ENCODE measurements around the gene RAP1GAP2.
"Not testable (repeated sequence)": the region's sequence is repeated elsewhere in the genome, so short reads cannot be mapped to it uniquely, and the experiment has no call there.

RAP1GAP2 gene

DNA sequence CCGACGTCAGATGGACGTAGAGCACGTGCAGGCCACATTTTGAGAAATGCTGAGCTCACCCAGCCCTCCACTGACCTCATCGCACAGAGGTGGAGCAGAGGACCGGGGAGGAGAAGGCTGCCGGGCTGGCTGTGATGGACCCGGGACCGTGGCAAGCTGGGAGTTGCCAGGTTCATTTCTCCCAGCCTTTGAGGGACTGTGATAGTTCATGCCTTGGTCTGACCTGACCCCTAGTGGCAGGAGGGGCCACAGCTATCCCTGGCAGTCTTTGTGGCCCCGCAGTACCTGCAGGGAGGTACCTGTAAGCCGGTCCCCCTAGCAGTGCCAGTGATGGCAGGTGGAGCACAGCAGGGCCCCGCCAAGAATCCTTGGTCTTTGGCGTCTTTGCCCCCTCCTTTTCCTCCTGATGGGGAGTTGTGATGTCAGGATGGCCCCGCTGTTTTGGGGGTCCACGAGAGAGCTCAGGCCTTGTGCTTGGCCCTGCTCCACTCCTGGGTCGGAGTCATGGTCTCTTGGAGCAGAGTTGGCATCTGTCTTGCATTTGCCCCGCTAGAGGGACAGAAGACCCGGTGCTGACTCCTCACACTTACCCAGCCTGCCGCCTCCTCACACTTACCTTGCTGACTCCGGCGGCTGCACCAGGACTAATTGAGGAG is 216.8 kb downstream of the RAP1GAP2 start:
- H3K4me3 ChIP-seq (ENCODE audit: low read depth, low read length) = no peak overlapping the region

DNA sequence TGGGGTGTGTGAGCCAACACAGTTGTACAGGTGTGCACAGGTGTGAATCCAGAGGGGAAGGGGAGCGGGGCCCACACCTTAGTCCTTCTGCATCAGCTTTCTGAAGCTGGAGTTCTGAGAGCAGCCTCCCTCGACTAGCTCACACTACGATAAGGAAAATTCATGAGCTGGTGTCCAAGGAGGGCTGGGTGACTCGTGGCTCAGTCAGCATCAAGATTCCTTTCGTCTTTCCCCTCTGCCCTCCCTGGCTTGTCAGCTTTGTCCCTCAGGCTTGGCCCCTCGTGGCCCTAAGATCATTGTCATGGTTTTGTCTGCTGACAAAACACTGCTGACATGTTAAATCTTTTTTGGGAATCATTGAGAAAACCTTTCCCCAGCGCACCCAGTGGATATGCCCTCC is 219.7 kb downstream of the RAP1GAP2 start:
- H3K4me3 ChIP-seq (ENCODE audit: low read depth, low read length) = no peak overlapping the region

DNA sequence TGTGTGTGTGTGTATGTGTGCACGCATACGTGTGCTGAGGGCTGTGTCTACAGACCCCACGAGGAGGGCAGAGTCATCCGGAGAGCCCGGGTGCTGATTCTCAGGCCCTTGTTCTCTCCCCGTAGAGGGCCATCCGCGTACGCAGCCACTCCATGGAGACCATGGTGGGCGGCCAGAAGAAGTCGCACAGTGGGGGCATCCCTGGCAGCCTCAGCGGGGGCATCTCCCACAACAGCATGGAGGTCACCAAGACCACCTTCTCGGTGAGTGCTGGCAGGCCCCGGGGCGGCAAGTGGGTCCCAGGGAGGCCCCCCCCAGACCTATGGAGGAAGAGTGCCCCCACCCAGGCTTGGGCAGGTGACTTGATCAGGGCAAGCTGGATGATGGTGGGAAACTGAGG is 221.7 kb downstream of the RAP1GAP2 start:
- H3K4me3 ChIP-seq (ENCODE audit: low read depth, low read length) = no peak overlapping the region

DNA sequence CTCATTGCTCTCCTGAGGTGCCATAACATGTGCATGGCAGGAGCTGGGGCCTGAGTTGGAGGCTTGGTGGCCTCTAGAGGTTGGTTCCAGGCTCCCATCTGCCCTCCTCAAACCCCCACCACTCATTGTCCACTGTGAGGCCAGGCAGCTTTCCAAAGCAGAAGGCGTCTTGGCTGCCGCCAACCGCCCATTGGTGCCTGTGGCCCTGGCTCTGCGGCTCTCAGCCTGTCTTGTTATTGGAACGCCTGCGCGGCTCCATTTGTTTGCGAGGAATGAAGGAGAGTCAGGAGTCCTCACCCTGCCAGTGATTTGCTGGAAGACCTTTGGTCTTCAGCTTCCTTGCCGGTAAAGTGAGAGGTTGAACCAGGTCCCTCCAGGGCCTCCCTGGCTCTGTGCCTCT is 223.5 kb downstream of the RAP1GAP2 start:
- no peak overlapping the region for H3K4me3 ChIP-seq (ENCODE audit: low read depth, low read length)

DNA sequence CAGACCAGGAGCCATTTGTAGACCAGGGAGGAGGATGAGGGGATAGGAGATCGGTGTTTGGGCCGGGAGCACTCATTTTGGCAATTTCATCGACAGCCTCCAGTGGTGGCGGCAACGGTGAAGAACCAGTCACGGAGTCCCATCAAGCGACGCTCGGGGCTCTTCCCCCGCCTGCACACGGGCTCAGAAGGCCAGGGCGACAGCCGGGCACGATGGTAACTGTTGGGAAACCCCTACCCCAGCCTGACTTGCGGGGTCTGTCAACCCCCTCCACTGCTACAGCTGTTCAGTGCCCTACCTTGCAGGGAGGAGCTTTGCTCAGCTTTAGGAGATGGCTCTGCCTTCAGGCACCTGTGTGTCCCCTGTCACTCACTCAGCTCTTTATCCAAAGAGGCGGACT is 224.1 kb downstream of the RAP1GAP2 start:
- H3K4me3 ChIP-seq (ENCODE audit: low read depth, low read length) = no peak overlapping the region

DNA sequence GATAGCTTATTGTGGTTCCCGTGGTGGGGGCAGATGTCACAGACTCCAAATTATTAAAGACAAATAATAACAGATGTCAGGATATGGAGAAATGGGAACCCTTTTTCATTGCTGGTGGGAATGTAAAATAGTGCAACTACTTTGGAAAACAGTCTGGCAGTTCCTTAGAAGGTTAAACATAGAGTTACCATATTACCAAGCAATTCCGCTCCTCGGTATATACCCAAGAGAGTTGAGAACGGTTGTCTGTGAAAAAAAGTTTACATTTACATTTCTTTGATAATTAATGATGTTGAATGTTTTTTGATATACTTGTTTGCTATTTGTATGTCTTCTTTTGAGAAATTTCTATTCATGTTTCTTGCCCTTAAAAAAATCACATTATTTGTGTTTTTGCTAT is 226.0 kb downstream of the RAP1GAP2 start:
- H3K4me3 ChIP-seq (ENCODE audit: low read depth, low read length) = no peak overlapping the region

DNA sequence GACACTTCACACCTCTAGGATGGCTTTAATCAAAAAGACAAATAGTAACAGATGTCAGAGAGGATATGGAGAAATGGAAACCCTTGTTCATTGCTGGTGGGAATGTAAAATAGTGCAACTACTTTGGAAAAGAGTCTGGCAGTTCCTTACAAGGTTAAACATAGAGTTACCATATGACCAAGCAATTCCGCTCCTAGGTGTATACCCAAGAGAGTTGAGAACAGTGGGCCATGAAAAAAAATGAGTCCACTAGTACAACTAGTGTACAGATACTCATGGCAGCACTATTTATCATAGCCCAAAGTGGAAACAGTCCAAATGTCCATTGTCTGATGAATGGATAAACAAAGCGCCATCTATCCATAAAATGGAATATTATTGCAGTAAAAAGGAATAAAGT is 228.1 kb downstream of the RAP1GAP2 start:
- no peak overlapping the region for H3K4me3 ChIP-seq (ENCODE audit: low read depth, low read length)

DNA sequence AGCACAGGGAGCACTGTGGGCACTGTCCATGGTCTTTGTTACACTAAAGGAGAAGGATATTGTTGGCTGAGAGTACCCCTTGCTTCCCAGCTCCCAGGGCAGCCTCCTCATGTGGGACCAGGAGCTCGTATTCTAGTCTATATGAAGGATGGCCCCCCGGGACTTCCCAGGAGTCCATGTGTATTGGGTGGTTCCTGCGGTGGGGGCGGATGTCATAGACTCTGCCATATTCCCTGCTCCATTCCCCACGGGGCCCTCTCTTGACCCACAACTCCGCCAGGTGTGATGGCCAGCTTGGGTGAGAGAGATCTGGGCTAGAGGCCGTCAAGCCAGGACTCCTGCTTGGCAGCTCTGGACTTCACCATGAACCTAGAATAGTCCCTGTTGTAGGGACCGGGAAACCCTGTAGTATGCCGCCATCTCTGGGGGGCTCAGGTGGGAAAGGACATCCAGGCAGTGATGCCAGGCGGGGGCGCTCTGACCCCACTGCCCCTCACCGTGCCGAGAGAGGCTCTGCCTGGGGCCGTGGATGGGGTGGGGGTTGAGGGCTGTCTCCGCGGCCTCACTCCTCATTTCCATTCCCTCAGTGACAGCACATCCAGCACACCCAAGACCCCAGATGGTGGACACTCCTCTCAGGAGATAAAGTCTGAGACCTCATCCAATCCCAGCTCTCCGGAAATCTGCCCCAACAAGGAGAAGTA is 229.3 kb downstream of the RAP1GAP2 start:
- no peak overlapping the region for H3K4me3 ChIP-seq (ENCODE audit: low read depth, low read length)

DNA sequence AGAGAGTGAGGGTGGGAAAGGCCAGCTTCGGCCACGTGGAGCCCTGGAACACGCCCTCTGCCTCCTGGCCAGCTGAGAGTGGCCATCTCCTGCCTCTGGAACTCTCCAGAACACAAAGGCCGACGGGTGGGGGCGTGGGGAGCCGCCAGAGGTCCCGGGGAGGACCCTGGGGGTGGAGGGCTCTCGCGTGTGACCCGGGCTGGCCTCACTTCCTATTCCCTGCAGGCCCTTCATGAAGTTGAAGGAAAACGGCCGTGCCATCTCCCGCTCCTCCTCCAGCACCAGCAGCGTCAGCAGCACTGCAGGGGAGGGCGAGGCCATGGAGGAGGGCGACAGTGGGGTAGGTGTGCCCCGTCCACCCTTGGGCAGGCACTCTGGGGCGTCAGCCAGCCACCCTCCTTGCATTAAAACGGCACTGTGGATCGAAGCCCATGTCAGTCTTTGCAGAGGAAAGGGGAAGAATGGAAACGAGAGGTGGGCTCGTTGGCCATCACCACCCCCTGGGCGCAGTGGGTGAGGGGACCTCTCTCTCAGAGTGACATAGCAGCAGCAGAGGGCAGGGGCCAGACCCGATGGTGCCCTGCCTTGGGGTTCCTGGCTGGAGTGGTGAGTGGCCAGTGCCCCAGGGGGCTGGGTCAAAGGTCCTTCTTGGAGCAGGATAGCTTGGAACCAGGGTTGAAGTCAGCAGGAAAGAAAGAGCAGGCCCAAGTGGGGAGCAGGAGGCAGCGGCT is 230.1 kb downstream of the RAP1GAP2 start:
- no peak overlapping the region for H3K4me3 ChIP-seq (ENCODE audit: low read depth, low read length)

DNA sequence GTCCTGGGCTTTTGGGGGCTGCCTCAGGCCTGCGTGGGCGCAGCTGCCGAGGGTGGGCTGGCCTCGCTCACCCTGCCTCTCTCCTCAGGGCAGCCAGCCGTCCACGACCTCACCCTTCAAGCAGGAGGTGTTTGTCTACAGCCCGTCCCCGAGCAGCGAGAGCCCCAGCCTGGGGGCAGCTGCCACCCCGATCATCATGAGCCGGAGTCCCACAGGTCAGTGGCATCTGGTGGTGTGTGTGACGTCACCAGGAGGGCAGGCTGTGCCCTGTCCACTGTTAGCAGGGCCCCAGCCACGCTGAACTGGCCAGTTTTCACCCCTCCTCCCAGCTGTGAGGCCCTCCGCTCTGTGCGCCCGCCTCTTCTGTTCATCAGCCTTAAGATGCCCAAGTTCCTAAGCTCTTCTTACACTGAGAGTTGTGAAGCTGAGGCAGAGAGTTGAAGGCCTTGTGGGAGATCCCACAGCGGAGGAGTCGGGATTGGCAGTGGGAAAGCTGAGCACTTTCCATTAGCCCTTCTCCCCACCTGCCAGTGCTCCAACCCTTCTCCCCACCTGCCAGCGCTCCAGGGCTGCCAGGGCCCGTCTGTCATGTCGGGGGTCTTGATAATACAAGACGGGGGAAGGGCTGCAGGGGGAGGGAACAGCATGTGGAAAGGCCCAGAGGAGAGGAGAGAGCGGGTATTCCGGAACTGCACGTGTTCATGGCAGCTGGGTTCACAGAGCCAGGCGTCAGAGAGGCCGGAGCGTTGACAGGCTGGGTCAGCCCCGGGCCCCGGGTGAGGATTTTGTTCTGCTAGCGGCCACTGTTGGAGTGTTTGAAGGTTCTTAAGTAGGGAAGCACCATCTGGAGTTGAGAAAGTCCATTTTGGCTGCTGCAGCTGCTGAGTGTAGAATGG is 230.9 kb downstream of the RAP1GAP2 start:
- no peak overlapping the region for H3K4me3 ChIP-seq (ENCODE audit: low read depth, low read length)

DNA sequence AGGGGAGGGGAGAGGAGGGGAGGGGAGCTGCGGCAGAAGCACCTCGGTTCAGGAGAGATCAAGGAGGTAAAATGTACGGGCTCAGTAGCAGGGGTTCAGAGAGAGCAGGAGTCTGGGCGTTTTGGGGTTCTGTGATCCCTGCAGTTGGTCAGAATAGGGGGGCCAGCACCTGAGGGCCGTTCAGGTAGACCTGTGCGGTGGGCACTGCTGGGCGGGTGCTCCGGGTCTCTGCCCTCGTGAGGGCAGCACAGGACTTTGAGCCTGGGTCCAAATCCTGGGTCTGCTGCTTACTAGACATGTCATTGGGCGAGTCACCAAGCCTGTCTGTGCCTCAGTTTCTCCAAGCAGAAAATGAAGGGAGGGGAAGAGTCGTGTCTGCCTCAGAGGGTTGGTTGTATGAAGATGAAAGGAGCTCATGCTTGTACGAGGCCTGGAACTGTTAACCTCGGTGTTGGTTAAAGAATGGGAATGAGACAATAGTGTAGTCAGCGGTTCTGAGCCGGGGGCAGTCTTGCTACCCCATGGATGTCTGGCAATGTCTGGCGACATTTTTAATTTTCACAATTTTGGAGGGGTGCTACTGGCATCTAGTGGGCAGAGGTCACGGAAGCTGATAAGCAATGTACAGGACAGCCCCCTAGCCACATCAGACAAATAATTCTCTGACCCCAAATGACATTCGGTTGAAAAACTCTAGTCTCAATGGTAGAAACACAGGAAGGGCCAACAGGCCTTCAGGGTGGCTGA is 231.7 kb downstream of the RAP1GAP2 start:
- no peak overlapping the region for H3K4me3 ChIP-seq (ENCODE audit: low read depth, low read length)

DNA sequence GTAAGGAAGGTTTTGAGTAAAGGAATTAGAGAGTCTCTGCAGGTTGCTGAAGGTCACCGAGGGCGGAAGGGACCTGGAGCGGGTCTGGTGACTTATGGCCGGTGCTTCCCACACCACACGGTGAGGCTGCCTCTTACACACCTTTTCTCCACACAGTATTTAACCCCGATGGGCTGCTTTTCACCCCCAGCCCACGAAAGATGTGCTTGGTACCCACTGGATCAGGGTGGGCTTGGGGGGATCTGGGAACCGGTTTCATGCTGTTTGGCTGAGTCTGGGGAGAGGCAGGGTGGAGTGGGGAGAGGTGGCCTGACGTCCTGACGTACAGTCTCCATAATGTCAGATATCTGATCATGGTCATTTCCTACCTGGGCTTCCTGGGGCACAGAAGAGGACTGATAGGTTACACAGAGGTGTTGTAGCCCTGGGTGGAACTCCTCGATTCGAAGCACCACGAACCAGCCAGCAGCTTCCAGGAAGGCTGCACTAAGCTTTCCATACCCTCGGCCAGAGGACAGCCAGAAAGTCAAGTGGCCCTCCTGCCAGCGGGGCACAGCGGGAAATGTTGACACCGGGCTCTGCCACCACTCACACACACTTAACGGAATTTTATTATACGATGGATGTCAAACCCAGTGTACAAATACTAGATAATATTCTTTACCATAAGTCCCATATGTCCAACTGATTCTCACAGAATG is 233.1 kb downstream of the RAP1GAP2 start:
- no peak overlapping the region for H3K4me3 ChIP-seq (ENCODE audit: low read depth, low read length)

DNA sequence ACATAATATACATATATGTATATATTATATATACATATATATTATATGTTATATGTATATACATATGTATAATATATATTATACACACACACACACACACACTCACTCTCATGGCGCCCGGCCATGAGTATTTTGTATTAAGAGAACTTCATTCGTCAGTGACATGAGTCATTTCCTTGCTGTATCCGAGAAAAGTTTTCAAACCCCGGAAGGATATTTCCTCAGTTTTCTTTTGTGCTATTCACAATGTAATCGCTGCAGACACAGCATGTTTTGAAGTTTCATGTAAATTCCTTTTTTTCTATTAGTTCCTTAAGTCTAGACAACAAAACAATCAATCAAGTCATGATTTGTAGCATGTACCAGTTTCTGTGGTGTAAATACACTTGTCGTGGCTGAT is 233.9 kb downstream of the RAP1GAP2 start:
- H3K4me3 ChIP-seq (ENCODE audit: low read depth, low read length) = no peak overlapping the region

DNA sequence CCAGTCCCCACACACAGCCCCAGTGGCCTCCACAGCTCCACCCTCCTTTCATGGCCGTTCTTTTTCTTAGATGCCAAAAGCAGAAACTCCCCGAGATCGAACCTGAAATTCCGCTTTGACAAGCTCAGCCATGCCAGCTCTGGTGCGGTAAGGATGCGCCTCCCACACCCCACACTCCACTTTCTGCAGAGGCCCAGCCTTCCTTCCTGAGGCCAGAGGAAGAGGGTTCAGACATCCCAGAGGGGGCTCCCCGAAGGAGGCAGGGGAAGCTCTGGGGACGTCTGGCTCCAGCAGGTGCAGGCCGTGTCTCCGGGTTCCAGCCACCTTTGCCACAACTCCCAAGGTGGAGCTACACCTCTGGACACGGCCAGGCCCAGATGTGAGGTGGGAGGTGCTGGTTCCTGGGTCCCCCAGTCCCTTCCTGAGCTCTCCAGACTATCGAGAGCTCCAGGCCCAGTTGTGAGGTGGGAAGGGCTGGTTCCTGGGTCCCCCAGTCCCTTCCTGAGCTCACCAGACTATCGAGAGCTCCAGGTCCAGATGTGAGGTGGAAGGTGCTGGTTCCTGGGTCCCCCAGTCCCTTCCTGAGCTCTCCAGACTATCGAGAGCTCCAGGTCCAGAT is 234.7 kb downstream of the RAP1GAP2 start:
- not testable (repeated sequence) for H3K4me3 ChIP-seq (ENCODE audit: low read depth, low read length)

DNA sequence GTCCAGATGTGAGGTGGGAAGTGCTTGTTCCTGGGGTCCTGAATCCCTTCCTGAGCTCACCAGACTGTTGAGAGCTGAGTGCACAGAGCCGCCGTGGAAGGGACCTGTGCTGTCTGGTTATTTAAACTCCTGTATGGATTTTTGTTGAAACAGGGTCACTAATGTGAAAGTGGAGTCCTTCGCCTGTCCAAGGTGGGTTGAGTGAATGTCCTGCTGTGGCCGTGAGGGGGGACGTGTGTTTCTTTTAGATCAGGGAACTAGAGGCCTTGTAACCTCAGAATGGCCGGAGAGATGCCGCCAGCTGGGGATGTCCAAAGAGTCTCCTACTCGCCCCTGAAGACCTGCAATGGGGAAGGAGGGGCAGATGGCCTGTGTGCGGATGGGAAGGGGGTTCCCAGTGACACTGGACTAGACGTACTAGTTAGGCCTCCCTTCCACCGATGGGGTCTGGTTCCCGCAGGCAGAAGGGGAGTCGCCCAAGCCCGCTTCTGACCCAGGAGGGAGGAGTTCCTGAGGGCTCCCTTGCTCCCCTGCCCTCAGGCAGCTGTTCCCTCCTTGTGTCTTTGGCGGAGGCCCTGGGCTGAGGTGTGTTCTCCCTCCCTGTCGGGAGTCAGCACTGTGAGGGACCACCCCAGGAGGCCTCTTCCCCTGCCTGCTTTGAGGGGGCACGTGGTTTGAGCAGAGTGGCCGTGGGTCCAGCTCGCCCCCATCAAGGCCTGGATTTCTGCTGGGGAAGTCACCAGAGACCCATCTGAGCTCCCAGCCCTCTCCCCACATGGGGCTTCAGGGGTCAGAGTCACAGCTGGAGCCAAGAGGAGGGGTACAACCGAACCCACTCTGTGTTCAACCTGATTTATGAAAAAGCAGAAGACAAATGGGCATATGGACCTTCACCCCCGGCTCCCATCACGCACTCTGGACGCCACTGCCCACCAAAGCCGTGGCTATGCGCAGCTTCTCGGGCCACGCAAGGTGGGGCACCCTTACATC is 236.3 kb downstream of the RAP1GAP2 start:
- H3K4me3 ChIP-seq (ENCODE audit: low read depth, low read length) = no peak overlapping the region

DNA sequence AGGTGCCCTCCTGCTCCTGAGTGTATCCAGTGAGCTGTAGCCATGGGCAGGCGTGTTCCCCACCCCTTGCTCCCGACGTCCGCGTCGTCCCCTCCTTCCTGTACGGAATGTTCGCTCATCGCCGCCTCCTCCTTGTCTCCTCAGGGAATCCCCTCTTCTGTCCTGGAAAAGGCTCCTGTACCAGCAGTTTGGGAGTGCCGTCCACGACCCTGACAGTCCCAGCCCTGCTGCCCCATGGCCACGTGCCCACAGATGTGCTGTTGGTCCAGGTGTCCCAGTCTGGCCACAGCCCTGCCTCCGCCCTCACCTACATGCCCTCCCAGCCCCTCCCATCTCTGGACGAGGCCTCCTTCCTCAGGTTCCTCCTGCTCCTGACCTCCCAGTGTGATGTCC is 237.0 kb downstream of the RAP1GAP2 start:
- H3K4me3 ChIP-seq (ENCODE audit: low read depth, low read length) = no peak overlapping the region

DNA sequence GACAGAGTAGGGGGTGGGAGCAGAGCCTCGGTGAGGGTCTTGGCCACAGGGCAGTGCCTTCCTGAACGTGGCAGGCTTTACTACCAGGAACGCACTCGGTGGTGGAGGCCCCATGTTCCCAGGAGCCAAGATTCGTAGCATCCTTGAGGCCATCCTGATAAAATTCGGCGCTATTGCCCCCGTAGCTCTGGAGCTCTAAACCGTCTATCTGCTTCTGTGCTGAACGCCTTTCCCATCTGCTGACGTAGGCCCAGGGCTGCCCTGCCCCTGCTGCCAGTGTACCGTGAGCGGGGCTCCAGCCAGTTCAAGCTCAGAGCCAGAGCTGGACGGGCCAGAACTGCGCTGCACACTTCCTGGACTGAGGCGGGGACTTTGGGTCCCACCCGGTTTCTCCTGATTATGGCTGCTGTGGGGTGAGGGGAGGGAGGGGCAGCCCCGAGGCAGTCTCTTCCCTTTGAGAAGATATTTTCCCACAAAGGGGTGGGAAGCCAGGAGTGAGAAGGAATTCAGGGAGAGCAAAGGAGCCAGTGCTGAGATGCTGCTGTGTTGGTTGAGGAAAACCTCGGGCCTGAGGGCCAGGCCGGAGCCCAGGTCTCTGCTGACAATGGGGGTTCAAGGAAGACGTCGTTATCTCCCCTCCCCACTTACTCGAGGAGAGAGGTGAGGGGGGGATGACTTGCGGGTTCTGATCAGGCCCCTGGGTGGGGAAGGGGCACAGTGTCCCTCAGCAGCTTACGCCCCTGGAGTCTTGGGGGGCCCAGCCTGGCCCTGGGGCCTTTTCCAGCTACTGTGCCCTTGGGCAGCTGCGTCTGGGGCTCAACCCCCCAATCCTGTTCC is 237.7 kb downstream of the RAP1GAP2 start:
- H3K4me3 ChIP-seq (ENCODE audit: low read depth, low read length) = no peak overlapping the region

All from iPS-11a (cell line).